ENCODE results near the gene EPAS1. TPM values are rescaled to one million over a fixed set of nuclear protein-coding genes. Genes with fewer than 3 reads are reported as not detected.

The EPAS1 gene
- polyA plus RNA-seq, 1 of the 3 experiments (the other 2 are of a cell fraction): 69.2 TPM

- CTCF ChIA-PET: interaction anchor here (1.1 to 4.5 kb wide), 3 partner anchors 28 to 294 kb away, joined by 3 to 24 read pairs (median 4); no protein-coding TSS in a partner anchor
- no peak overlapping the region for H3K9ac ChIP-seq
- WGBS (ENCODE audit: low lambda C conversion rate): 94% methylated on average over 3 of the region's 3 CpGs
- no peaks in the 10 kb centered on the region for H3K9me3 ChIP-seq
- H3F3A ChIP-seq (replicated peaks; ENCODE audit: insufficient read depth): peaks cover 4% of the 10 kb centered on the region
- H3K27ac ChIP-seq (ENCODE audit: low read depth in 2 of 2, low read length in 1 of 2): peak overlapping the region in 1 of 2 experiments; percentile 56; a peak in 1 of 4 replicates
- DNase-seq: no peak
- no peak overlapping the region for H3K4me2 ChIP-seq
- peaks cover 48% of the 10 kb centered on the region for H4K20me1 ChIP-seq (ENCODE audit: insufficient read depth)
- H3K36me3 ChIP-seq (replicated peaks in 1 of 2; ENCODE audit: control insufficient read depth in 1 of 2, insufficient read depth in 2 of 2, low read length in 1 of 2): peaks cover 0 to 11% of the 10 kb centered on the region in 2 experiments
- H2AFZ ChIP-seq (ENCODE audit: low read depth): no peak overlapping the region
- H3K79me2 ChIP-seq (ENCODE audit: insufficient read depth): peaks cover 100% of the 10 kb centered on the region
- H3K9me2 ChIP-seq: no peaks in the 10 kb centered on the region
- no peaks in the 10 kb centered on the region for H3K27me3 ChIP-seq (ENCODE audit: insufficient read depth)
- peaks cover 14 to 76% of the 10 kb centered on the region in 2 experiments; a peak in 3 of 4 replicates for H3K4me1 ChIP-seq (ENCODE audit: control insufficient read depth in 1 of 2, insufficient read depth in 2 of 2, low read depth in 1 of 2, low read length in 1 of 2)
- POLR2A ChIA-PET: no interaction called here
- TF ChIP-seq GATA2 (CRISPR knock-in tag; IDR thresholded peaks at IDR 0.05): no peak
- TF ChIP-seq RCOR1 (IDR thresholded peaks at IDR 0.05; ENCODE audit: low read length): no peak
- no peak for TF ChIP-seq TEAD4 (IDR thresholded peaks at IDR 0.05; ENCODE audit: borderline replicate concordance, insufficient read depth)
- TF ChIP-seq NRF1 (IDR thresholded peaks at IDR 0.05; ENCODE audit: low read depth, low read length): no peak
- no peak for TF ChIP-seq FOXM1 (IDR thresholded peaks at IDR 0.05; ENCODE audit: low read depth)
- no peak for TF ChIP-seq REST (IDR thresholded peaks at IDR 0.05; ENCODE audit: low read depth, low read length)
- TF ChIP-seq JUND (IDR thresholded peaks at IDR 0.05): no peak
- TF ChIP-seq RAD21 (IDR thresholded peaks at IDR 0.05; ENCODE audit: low read length): no peak
- no peak for TF ChIP-seq SMC3 (IDR thresholded peaks at IDR 0.05; ENCODE audit: low read depth, low read length)
- no peak for TF ChIP-seq MEF2A (IDR thresholded peaks at IDR 0.05; ENCODE audit: borderline replicate concordance, low read depth)
- TF ChIP-seq USF2 (IDR thresholded peaks at IDR 0.05; ENCODE audit: borderline replicate concordance, low read depth, low read length): no peak
- no peak for TF ChIP-seq MAX (IDR thresholded peaks at IDR 0.05; ENCODE audit: low read depth)
- no peak for TF ChIP-seq FOSL2 (IDR thresholded peaks at IDR 0.05; ENCODE audit: borderline replicate concordance, low read depth)
- TF ChIP-seq CTCF (IDR thresholded peaks at IDR 0.05): no peak
- no peak for TF ChIP-seq TCF12 (IDR thresholded peaks at IDR 0.05)
- no peak overlapping the region for H3K4me3 ChIP-seq (ENCODE audit: low read depth in 2 of 2, low read length in 1 of 2)
These were observed 8.0 kb downstream of the EPAS1 start for GRCh38 chr2:46305187-46305586.
